Activated naive CD8-positive, alpha-beta T cell treated with anti-CD3 and anti-CD28 coated beads, Interleukin-2, amount 10 ng/mL, durations not matched to agents 7 days and 5 days (primary cell): ENCODE data around the gene IL10RB. TPM values are rescaled to one million over a fixed set of nuclear protein-coding genes. Genes with fewer than 3 reads are reported as not detected.
A peak's percentile ranks its signal among the peaks of the same experiment; 100 is the strongest.
"Not testable (repeated sequence)": the region's sequence is repeated elsewhere in the genome, so short reads cannot be mapped to it uniquely, and the experiment has no call there.

Source experiments
- ATAC-seq: fragments of 150-1000 bp; cut with Tn5 transposase; one replicate; pipeline ENCODE4 v1.10.0; 2021; ENCODE audit warnings: low read depth, moderate library complexity
- POLR2A ChIA-PET: fragments of 350-600 bp; sonication (Branson Sonifier 250); formaldehyde crosslinking; loops from one replicate; lab custom pipeline; 2021; ENCODE audit warnings: antibody characterized with exemption; lab: Charles Lee
- DNase-seq: peaks from one replicate; pipeline ENCODE4 v3.0.0; 2021
- H3K27ac Mint-ChIP-seq: one replicate; pipeline ENCODE4 v1.8.0; 2022; ENCODE audit warnings: mild to moderate bottlenecking, mixed read lengths
- H3K27me3 Mint-ChIP-seq: one replicate; pipeline ENCODE4 v1.8.0; 2022; ENCODE audit warnings: mild to moderate bottlenecking, moderate library complexity, mixed read lengths
- H3K36me3 Mint-ChIP-seq: one replicate; pipeline ENCODE4 v1.8.0; 2021; ENCODE audit warnings: mild to moderate bottlenecking, mixed read lengths
- H3K4me1 Mint-ChIP-seq: one replicate; pipeline ENCODE4 v1.8.0; 2021; ENCODE audit warnings: mixed read lengths
- H3K4me3 Mint-ChIP-seq: one replicate; pipeline ENCODE4 v1.8.0; 2022; ENCODE audit warnings: mild to moderate bottlenecking, moderate library complexity, mixed read lengths
- H3K9me3 Mint-ChIP-seq: one replicate; pipeline ENCODE4 v1.8.0; 2021; ENCODE audit warnings: mixed read lengths
- total RNA-seq, 2 experiments: library from RNA; stranded (reverse); gene quantifications; one replicate each; pipeline ENCODE4 v1.2.3, GENCODE V29; 2021

The IL10RB gene
- total RNA-seq, 2 experiments from 2014 or later = 40.6 to 44.1 TPM

- no peaks in the 10 kb centered on the region for H3K4me1 Mint-ChIP-seq
- POLR2A ChIA-PET = no interaction called here
- no peak overlapping the region for H3K27ac Mint-ChIP-seq
- peaks cover 34% of the 10 kb centered on the region for H3K27me3 Mint-ChIP-seq
- no peak for ATAC-seq
- H3K4me3 Mint-ChIP-seq = no peak overlapping the region
- H3K36me3 Mint-ChIP-seq = no peaks in the 10 kb centered on the region
- peaks cover 3% of the 10 kb centered on the region for H3K9me3 Mint-ChIP-seq
- DNase-seq = no peak
Measured at GRCh38 chr21:33317145-33317544, 51.0 kb downstream of the IL10RB start.

DNA sequence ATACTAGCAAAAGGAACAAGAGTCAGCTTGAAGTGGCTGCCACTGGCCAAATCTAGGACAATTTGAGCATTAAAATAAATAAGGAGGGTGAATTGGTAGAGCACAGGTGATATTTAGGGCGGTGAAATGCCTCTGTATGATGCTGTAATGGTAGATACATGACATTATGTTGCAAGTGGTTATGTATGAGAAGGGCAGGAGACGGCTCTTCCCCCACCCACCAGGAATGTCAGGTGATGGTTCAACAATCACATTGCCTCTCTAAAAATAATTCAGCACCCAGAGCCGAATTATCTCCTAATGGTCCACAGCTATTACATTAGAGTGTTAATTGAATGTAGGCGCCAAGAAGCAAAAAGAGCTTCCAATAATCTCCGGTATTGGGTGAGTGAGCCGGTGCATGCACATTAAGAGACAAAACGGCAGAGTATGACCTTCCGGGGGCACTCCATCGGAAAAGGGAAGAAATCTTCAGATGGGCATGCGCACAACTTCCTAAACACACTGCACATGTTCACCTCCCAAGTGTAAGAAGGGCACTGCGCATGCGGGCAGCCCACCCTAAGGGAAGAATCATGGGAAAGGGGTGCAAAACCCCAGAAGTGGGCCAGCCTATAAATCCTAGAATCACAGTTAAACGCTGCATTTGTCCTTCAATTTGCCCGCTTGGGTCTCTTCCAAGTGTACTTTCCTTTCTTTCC, 51.8 kb downstream of the IL10RB start:
- Mint-ChIP-seq H3K4me3 (no peak overlapping the region), H3K36me3 (no peaks in the 10 kb centered on the region), H3K27ac (no peak overlapping the region), H3K9me3 (peaks cover 3% of the 10 kb centered on the region), H3K4me1 (no peaks in the 10 kb centered on the region), H3K27me3 (peaks cover 31% of the 10 kb centered on the region)
- DNase-seq = no peak
- no peak for ATAC-seq
- POLR2A ChIA-PET = no interaction called here

DNA sequence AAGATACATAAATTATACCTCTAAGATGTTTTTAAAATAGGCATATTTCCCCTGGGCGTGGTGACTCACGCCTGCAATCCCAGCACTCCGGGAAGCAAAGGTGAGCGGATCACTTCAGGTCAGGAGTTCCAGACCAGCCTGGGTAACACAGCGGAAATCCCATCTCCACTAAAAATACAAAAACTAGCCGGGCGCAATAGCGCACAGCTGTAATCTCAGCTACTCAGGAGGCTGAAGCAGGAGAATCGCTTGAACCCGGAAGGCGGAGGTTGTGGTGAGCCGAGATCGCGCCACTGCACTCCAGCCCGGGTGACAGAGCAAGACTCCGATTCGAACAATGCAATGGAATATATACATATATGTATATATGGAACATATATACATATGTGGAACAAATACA, 54.8 kb downstream of the IL10RB start:
- ATAC-seq, H3K36me3 Mint-ChIP-seq, DNase-seq, H3K4me3 Mint-ChIP-seq, H3K9me3 Mint-ChIP-seq, H3K27ac Mint-ChIP-seq, POLR2A ChIA-PET, H3K4me1 Mint-ChIP-seq: not testable (repeated sequence)
- H3K27me3 Mint-ChIP-seq = peaks cover 15% of the 10 kb centered on the region

DNA sequence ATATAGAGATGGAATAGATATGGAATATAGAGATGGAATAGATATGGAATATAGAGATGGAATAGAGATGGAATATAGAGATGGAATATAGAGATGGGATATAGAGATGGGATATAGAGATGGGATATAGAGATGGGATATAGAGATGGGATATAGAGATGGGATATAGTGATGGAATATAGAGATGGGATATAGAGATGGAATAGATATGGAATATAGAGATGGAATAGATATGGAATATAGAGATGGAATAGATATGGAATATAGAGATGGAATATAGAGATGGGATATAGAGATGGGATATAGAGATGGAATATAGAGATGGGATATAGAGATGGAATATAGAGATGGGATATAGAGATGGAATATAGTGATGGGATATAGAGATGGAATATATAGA, 57.4 kb downstream of the IL10RB start:
- peaks cover 17% of the 10 kb centered on the region for H3K4me1 Mint-ChIP-seq
- POLR2A ChIA-PET = interaction anchor here (2.0 kb wide), 1 partner anchor 58 kb away, joined by 6 read pairs; no protein-coding TSS in a partner anchor
- DNase-seq, H3K9me3 Mint-ChIP-seq, H3K4me3 Mint-ChIP-seq, H3K27me3 Mint-ChIP-seq, H3K27ac Mint-ChIP-seq, ATAC-seq, H3K36me3 Mint-ChIP-seq: not testable (repeated sequence)

GRCh38 chr21:33324291-33325221, 58.4 kb downstream of the IL10RB start, which contains the start of gene IFNAR1:
Gene IFNAR1, plus strand, starts transcription at chr21:33324970. Its CDS starts 86 bp downstream, at chr21:33325056.
- Mint-ChIP-seq H3K4me3 (no peak within 1 kb of the TSS), H3K9me3 (no peaks in the 10 kb centered on the region), H3K27me3 (peaks cover 7% of the 10 kb centered on the region), H3K4me1 (peaks cover 19% of the 10 kb centered on the region), H3K36me3 (no peaks in the 10 kb centered on the region), H3K27ac (no peak within 1 kb of the TSS)
- peak; percentile 97 for ATAC-seq
- POLR2A ChIA-PET = interaction anchor here (0.6 to 2.0 kb wide), 20 partner anchors 12 to 640 kb away, joined by 3 to 50 read pairs (median 6); partner anchors contain the start of genes IL10RB, PAXBP1 and TMEM50B
- DNase-seq = peak; percentile 98

DNA sequence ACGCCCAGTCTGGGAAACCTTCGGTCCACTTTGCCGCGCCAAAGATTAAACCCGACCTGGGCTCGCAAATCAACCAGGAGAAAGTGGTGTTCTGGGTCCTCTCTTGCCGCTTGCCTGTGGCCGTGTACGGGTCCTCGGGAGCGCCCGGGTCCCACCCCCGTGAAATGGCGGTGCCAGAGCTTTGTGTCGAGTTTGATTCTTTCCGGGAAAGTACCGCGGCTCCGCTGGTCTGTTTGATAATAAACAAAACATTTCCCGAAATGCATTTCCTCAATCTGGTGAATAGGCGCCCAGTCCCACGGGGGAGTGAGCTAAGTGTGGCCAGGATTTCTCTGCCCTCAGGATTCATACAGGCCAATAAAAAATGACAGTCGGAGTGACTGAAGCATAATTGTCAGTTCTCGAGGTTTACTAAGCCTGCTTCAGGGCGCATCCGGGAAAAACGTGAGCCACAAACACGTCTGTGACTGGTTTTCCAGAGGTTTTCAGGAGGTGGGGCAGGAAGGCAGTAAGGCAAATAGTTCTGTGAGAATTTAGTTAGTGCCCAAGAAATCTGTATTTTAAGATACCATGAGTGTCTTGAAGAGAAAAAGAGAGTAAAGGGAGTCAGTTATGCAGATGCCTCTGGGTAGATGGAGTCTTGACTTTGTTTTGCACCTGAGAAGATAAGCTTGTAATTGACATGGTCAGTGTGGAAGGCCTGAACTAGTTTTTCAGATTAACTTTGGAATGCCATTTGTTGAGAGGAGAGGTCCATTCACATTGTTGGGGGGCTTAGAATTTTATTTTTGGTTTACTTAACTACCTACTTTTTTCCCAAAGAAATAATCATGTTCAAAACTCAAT, 59.3 kb downstream of the IL10RB start:
- Mint-ChIP-seq H3K4me3 (no peak overlapping the region), H3K9me3 (no peaks in the 10 kb centered on the region), H3K4me1 (peaks cover 22% of the 10 kb centered on the region), H3K27ac (no peak overlapping the region), H3K36me3 (peaks cover 4% of the 10 kb centered on the region), H3K27me3 (peaks cover 3% of the 10 kb centered on the region)
- ATAC-seq = peak; percentile 27
- DNase-seq = no peak
- POLR2A ChIA-PET = interaction anchor here (0.6 to 2.0 kb wide), 20 partner anchors 9 to 154 kb away, joined by 3 to 50 read pairs (median 6); partner anchors contain the start of genes IL10RB and TMEM50B

DNA sequence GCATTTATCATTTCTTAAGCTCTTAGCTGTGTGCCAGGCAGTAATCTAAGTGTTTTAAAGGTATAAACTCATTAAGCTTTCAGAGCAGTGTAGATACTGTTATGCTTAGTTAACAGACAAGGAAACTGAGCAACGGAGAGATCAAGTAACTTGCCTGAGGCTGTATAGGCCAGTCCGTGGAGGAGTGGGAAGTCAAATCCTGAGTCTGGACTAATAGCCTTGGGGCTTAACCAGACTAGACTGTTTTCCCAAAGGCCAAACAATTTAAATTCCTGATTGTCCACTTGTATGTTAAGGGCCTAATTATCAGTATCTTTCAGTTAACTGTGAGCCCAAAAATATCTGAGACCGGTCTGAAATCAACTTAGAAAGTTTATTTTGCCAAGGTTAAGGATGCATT, 61.2 kb downstream of the IL10RB start:
- Mint-ChIP-seq H3K4me1 (peaks cover 33% of the 10 kb centered on the region), H3K4me3 (no peak overlapping the region), H3K27me3 (no peaks in the 10 kb centered on the region), H3K27ac (no peak overlapping the region), H3K36me3 (peaks cover 15% of the 10 kb centered on the region), H3K9me3 (peaks cover 2% of the 10 kb centered on the region)
- no peak for DNase-seq
- ATAC-seq = no peak
- POLR2A ChIA-PET = interaction anchor here (1.8 kb wide), 1 partner anchor 35 kb away, joined by 5 read pairs; no protein-coding TSS in a partner anchor

DNA sequence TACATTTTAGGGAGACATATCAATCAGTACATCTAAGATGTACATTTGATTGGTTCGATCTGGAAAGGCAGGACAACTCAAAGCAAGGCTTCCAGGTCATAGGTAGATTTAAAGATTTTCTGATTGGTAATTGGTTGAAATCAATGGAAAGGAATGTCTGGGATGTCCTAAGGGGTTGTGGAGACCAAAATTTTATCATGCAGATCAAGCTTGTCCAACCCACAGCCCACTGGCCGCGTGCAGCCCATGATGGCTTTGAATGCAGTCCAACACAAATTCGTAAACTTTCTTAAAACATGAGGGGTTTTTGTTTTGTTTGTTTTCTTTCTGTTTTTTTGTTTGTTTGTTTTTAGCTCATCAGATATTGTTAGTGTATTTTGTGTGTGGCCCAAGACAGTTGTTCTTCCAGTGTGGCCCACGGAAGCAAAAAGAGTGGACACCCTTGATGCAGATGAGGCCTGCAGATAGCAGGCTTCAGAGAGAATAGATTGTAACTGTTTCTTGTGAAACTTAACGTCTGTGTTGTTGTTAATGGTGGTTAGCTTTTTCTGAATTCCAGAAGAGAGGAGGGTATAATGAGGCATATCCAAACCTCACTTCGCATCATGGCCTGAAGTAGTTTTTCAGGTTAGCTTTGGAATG, 61.7 kb downstream of the IL10RB start:
- H3K27ac Mint-ChIP-seq = no peak overlapping the region
- ATAC-seq = no peak
- H3K27me3 Mint-ChIP-seq = no peaks in the 10 kb centered on the region
- no peak overlapping the region for H3K4me3 Mint-ChIP-seq
- POLR2A ChIA-PET = interaction anchor here (0.9 to 1.8 kb wide), 2 partner anchors 34 to 164 kb away, joined by 3 to 5 read pairs; partner anchors contain the start of gene DNAJC28
- no peak for DNase-seq
- H3K36me3 Mint-ChIP-seq = peaks cover 20% of the 10 kb centered on the region
- peaks cover 34% of the 10 kb centered on the region for H3K4me1 Mint-ChIP-seq
- peaks cover 4% of the 10 kb centered on the region for H3K9me3 Mint-ChIP-seq

GRCh38 chr21:33330726-33331125, 64.6 kb downstream of the IL10RB start:
- Mint-ChIP-seq H3K4me3 (no peak overlapping the region), H3K4me1 (peaks cover 34% of the 10 kb centered on the region), H3K36me3 (peaks cover 28% of the 10 kb centered on the region), H3K27ac (no peak overlapping the region), H3K27me3 (no peaks in the 10 kb centered on the region), H3K9me3 (peaks cover 6% of the 10 kb centered on the region)
- no peak for ATAC-seq
- DNase-seq = no peak
- POLR2A ChIA-PET = interaction anchor here (0.6 to 2.4 kb wide), 4 partner anchors 10 to 126 kb away, joined by 3 to 7 read pairs (median 4); no protein-coding TSS in a partner anchor

DNA sequence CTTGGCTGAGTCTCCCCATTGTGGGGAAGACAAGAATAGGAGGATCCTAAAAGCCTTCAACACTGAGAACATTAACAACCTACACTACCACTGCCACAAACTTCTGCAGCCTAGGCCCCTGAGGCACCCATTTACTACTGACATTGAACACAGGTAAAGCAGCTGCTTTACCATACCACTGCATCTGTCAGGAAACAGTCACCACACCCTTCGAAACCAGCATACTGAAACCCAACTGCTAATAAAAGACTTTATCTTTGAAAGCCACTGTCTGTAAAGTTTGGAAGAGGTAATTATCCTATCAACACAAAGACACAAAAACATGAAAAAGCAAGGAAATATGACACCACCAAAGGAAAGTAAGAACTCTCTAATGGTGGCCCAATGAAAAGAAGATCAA, 66.0 kb downstream of the IL10RB start:
- Mint-ChIP-seq H3K4me1 (peaks cover 28% of the 10 kb centered on the region), H3K4me3 (peak overlapping the region; percentile 46), H3K9me3 (peaks cover 6% of the 10 kb centered on the region), H3K27ac (peak overlapping the region; percentile 39), H3K27me3 (no peaks in the 10 kb centered on the region), H3K36me3 (peaks cover 30% of the 10 kb centered on the region)
- POLR2A ChIA-PET = interaction anchor here (0.6 to 2.4 kb wide), 2 partner anchors 30 to 197 kb away, joined by 4 to 7 read pairs; no protein-coding TSS in a partner anchor
- DNase-seq = no peak
- peak; percentile 85 for ATAC-seq

- Mint-ChIP-seq H3K9me3 (peaks cover 7% of the 10 kb centered on the region), H3K36me3 (peaks cover 37% of the 10 kb centered on the region), H3K4me1 (peaks cover 17% of the 10 kb centered on the region), H3K27ac (no peak overlapping the region), H3K27me3 (no peaks in the 10 kb centered on the region), H3K4me3 (no peak overlapping the region)
- ATAC-seq (no peak), DNase-seq (no peak)
- POLR2A ChIA-PET = interaction anchor here (0.7 kb wide), 1 partner anchor 8 kb away, joined by 3 read pairs; no protein-coding TSS in a partner anchor
Measured at GRCh38 chr21:33334191-33334590, 68.0 kb downstream of the IL10RB start.

GRCh38 chr21:33334824-33335223, 68.7 kb downstream of the IL10RB start:
- ATAC-seq (no peak), DNase-seq (no peak)
- POLR2A ChIA-PET = no interaction called here
- no peaks in the 10 kb centered on the region for H3K27me3 Mint-ChIP-seq
- no peak overlapping the region for H3K27ac Mint-ChIP-seq
- H3K36me3 Mint-ChIP-seq = peaks cover 37% of the 10 kb centered on the region
- no peak overlapping the region for H3K4me3 Mint-ChIP-seq
- peaks cover 7% of the 10 kb centered on the region for H3K9me3 Mint-ChIP-seq
- H3K4me1 Mint-ChIP-seq = peaks cover 17% of the 10 kb centered on the region
